ENCODE results near the gene CNTFR. TPM values are rescaled to one million over a fixed set of nuclear protein-coding genes. Genes with fewer than 3 reads are reported as not detected.

The CNTFR gene
- total and polyA plus RNA-seq, 4 donors = 0.75 to 3.3 (median 2.0) TPM

DNA sequence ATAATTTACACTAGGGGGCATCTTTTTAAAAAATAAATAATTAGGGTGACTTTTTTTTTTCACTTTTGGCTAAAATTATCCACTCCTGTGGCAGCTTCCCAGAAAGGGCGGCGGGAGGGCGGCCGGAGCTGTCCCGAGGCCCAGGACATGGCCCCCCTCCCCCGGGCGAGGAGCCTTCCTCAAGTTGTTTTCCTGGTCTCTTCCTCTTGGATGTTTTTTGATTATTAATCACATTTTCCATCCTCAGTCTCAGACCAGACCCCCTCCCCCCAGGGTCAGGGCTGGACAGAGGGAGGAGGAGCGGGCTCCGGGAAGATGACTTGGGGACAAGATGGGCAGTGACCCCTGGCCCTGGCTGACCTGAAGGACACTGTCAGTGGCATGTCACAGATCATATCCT, 4.7 kb upstream of the CNTFR start:
- 66% methylated on average over 9 of the region's 9 CpGs for WGBS
- TF ChIP-seq RXRA (IDR thresholded peaks at IDR 0.05) (peak in 1 of 2 donors; percentile 47), NR2F2 (IDR thresholded peaks at IDR 0.05) (peak; percentile 88), EGR1 (IDR thresholded peaks at IDR 0.05; ENCODE audit: low read depth in 2 of 2) (no peak), SP1 (IDR thresholded peaks at IDR 0.05) (no peak), HNF4G (IDR thresholded peaks at IDR 0.05) (no peak), YY1 (IDR thresholded peaks at IDR 0.05) (no peak), REST (IDR thresholded peaks at IDR 0.05) (no peak), FOXA2 (IDR thresholded peaks at IDR 0.05) (no peak), JUND (IDR thresholded peaks at IDR 0.05) (peak in 1 of 2 donors; percentile 68), RAD21 (IDR thresholded peaks at IDR 0.05) (no peak), HNF4A (conservative IDR thresholded peaks at IDR 0.05) (no peak), MAX (IDR thresholded peaks at IDR 0.05) (no peak), FOXA1 (IDR thresholded peaks at IDR 0.05) (no peak), GABPA (IDR thresholded peaks at IDR 0.05 in 1 of 2, conservative IDR thresholded peaks at IDR 0.05 in 1 of 2) (no peak)
- TF ChIP-seq, protein P1, sequence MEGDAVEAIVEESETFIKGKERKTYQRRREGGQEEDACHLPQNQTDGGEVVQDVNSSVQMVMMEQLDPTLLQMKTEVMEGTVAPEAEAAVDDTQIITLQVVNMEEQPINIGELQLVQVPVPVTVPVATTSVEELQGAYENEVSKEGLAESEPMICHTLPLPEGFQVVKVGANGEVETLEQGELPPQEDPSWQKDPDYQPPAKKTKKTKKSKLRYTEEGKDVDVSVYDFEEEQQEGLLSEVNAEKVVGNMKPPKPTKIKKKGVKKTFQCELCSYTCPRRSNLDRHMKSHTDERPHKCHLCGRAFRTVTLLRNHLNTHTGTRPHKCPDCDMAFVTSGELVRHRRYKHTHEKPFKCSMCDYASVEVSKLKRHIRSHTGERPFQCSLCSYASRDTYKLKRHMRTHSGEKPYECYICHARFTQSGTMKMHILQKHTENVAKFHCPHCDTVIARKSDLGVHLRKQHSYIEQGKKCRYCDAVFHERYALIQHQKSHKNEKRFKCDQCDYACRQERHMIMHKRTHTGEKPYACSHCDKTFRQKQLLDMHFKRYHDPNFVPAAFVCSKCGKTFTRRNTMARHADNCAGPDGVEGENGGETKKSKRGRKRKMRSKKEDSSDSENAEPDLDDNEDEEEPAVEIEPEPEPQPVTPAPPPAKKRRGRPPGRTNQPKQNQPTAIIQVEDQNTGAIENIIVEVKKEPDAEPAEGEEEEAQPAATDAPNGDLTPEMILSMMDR (IDR thresholded peaks at IDR 0.05; ENCODE audit: low read depth, low read length, missing input control) = no peak
- TF ChIP-seq, protein P2, sequence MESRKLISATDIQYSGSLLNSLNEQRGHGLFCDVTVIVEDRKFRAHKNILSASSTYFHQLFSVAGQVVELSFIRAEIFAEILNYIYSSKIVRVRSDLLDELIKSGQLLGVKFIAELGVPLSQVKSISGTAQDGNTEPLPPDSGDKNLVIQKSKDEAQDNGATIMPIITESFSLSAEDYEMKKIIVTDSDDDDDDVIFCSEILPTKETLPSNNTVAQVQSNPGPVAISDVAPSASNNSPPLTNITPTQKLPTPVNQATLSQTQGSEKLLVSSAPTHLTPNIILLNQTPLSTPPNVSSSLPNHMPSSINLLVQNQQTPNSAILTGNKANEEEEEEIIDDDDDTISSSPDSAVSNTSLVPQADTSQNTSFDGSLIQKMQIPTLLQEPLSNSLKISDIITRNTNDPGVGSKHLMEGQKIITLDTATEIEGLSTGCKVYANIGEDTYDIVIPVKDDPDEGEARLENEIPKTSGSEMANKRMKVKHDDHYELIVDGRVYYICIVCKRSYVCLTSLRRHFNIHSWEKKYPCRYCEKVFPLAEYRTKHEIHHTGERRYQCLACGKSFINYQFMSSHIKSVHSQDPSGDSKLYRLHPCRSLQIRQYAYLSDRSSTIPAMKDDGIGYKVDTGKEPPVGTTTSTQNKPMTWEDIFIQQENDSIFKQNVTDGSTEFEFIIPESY (IDR thresholded peaks at IDR 0.05) = no peak
- peaks cover 0 to 2% (median 0%) of the 10 kb centered on the region in 4 donors for H3K27me3 ChIP-seq (ENCODE audit: control insufficient read depth in 4 of 4, insufficient read depth in 4 of 4, low read length in 3 of 4)
- H3K4me1 ChIP-seq (ENCODE audit: control insufficient read depth in 4 of 4, insufficient read depth in 4 of 4, low read length in 3 of 4) = peaks cover 20 to 54% (median 47%) of the 10 kb centered on the region in 4 donors
- H3K36me3 ChIP-seq (ENCODE audit: control insufficient read depth in 4 of 4, insufficient read depth in 3 of 4, low read depth in 1 of 4, low read length in 3 of 4) = no peaks in the 10 kb centered on the region
- H3K27ac ChIP-seq (ENCODE audit: low read depth in 1 of 2, low read length in 2 of 2) = peak overlapping the region; percentile 39 to 66
- peak overlapping the region in 1 of 2 donors; percentile 36 for H3K9ac ChIP-seq (ENCODE audit: low read depth in 1 of 2, low read length in 2 of 2)
- H3K4me3 ChIP-seq (ENCODE audit: low read depth in 1 of 3, low read length in 3 of 3) = no peak overlapping the region
- no peak for DNase-seq (ENCODE audit: low spot score)
- H3K9me3 ChIP-seq (ENCODE audit: control insufficient read depth in 4 of 4, low read length in 3 of 4) = no peaks in the 10 kb centered on the region

Data from liver (tissue), 9 donors.